A549 (cell line): ENCODE measurements around the gene TNIP3. TPM values are rescaled to one million over a fixed set of nuclear protein-coding genes. Genes with fewer than 3 reads are reported as not detected.

Experiments used
- ATAC-seq, 2 experiments: fragments of 200-7000 bp in 1 of 2; fragments of >200 bp in 1 of 2; cut with Nextera tagmentation in 1 of 2; cut with Tn5 transposase in 1 of 2; 3 replicates each; pipeline versions ENCODE4 v1.8.0 to v1.9.1; 2018 to 2020; ENCODE audit warnings: mild to moderate bottlenecking in 1 of 2, moderate library complexity in 1 of 2
- CTCF ChIA-PET: fragments of 300-600 bp; sonication (Branson Sonifier 250); formaldehyde crosslinking; extraction: SDS; loops from one replicate; lab custom pipeline; 2021; ENCODE audit warnings: antibody characterized with exemption, inconsistent platforms; lab: Yijun Ruan, JAX
- POLR2A ChIA-PET: fragments of 350-600 bp; formaldehyde crosslinking; extraction: SDS; loops from one replicate; lab custom pipeline; 2021; ENCODE audit warnings: antibody characterized with exemption, inconsistent platforms; lab: Yijun Ruan, JAX
- DNase-seq, 2 experiments: peaks; one replicate each; pipeline versions ENCODE4 v3.0.0 to v3.0.0-alpha.2; 2011 to 2016; ENCODE audit warnings: low read depth in 1 of 2, low spot score in 1 of 2
- FAIRE-seq: peaks from 2 replicates; lab custom pipeline; 2011; peaks lifted over from hg19 to GRCh38; lab: Jason Lieb, UNC
- H3K27ac ChIP-seq, 2 experiments: fragments of >200 bp; sonication (Bioruptor Twin); formaldehyde crosslinking; 3 replicates each; pipeline ENCODE4 v1.5.1; 2016 to 2017
- H3K4me1 ChIP-seq: fragments of >200 bp; sonication (Bioruptor Twin); formaldehyde crosslinking; 3 replicates; pipeline ENCODE4 v1.6.1; 2016
- H3K4me2 ChIP-seq: fragments of >200 bp; sonication (Bioruptor Twin); formaldehyde crosslinking; 3 replicates; pipeline ENCODE4 v1.6.1; 2016
- H3K4me3 ChIP-seq: fragments of >200 bp; sonication (Bioruptor Twin); formaldehyde crosslinking; 3 replicates; pipeline ENCODE4 v1.5.1; 2016
- H3K9me3 ChIP-seq: fragments of >200 bp; sonication (Bioruptor Twin); formaldehyde crosslinking; 3 replicates; pipeline ENCODE4 v1.6.1; 2016
- BHLHE40 ChIP-seq: IDR thresholded peaks from 2 replicates; pipeline ENCODE4 v1.6.1; 2012; ENCODE audit warnings: low read depth, low read length, inconsistent platforms
- CBX8 ChIP-seq: fragments of 200-600 bp; sonication (generic); IDR thresholded peaks from 2 replicates; pipeline ENCODE4 v1.6.1; 2016
- CHD4 ChIP-seq: fragments of 200-600 bp; sonication (generic); IDR thresholded peaks from 2 replicates; pipeline ENCODE4 v1.6.1; 2016; ENCODE audit warnings: antibody characterized with exemption, mild to moderate bottlenecking, borderline replicate concordance
- EHF ChIP-seq: fragments of 250-450 bp; sonication (Bioruptor Pico); IDR thresholded peaks from 2 replicates; pipeline ENCODE4 v1.5.0; 2020; ENCODE audit warnings: mild to moderate bottlenecking
- EHMT2 ChIP-seq: fragments of 200-600 bp; sonication (generic); IDR thresholded peaks from 2 replicates; pipeline ENCODE4 v1.6.1; 2016; ENCODE audit warnings: antibody characterized with exemption, low read depth, mild to moderate bottlenecking, moderate library complexity
- FOXS1 ChIP-seq: fragments of 250-450 bp; sonication (Bioruptor Pico); IDR thresholded peaks from 2 replicates; pipeline ENCODE4 v1.5.0; 2020; ENCODE audit warnings: mild to moderate bottlenecking, moderate library complexity
- HEYL ChIP-seq: fragments of 250-450 bp; sonication (Bioruptor Pico); IDR thresholded peaks from 2 replicates; pipeline ENCODE4 v1.8.0; 2021; ENCODE audit warnings: mild to moderate bottlenecking, moderate library complexity
- HOXA7 ChIP-seq: fragments of 250-450 bp; sonication (Bioruptor Pico); IDR thresholded peaks from 2 replicates; pipeline ENCODE4 v1.5.0; 2020; ENCODE audit warnings: mild to moderate bottlenecking, moderate library complexity
- JUN ChIP-seq, 2 experiments: fragments of >200 bp; sonication (Bioruptor Twin); formaldehyde crosslinking; IDR thresholded peaks; 2 replicates in 1 of 2; 3 replicates in 1 of 2; pipeline ENCODE4 v1.6.1; 2016 to 2017
- MAFK ChIP-seq: fragments of 450-650 bp; IDR thresholded peaks from 2 replicates; pipeline ENCODE4 v1.6.1; 2014; ENCODE audit not compliant: partially characterized antibody
- NFE2L2 ChIP-seq: fragments of 150-350 bp; conservative IDR thresholded peaks from 2 replicates; pipeline ENCODE4 v1.6.1; 2014; ENCODE audit warnings: low read length
- PHF8 ChIP-seq: fragments of 200-600 bp; sonication (generic); IDR thresholded peaks from 2 replicates; pipeline ENCODE4 v1.6.1; 2016; ENCODE audit warnings: low read depth, mild to moderate bottlenecking, antibody characterized with exemption, moderate library complexity, borderline replicate concordance
- POLR2AphosphoS2 ChIP-seq: conservative IDR thresholded peaks from 2 replicates; pipeline ENCODE4 v1.6.1; 2012; ENCODE audit warnings: low read length, improper control_type of control experiment, inconsistent platforms
- RARB ChIP-seq: fragments of 250-450 bp; sonication (Bioruptor Pico); IDR thresholded peaks from 2 replicates; pipeline ENCODE4 v1.8.0; 2021; ENCODE audit warnings: mild to moderate bottlenecking, moderate library complexity
- RFX5 ChIP-seq: fragments of 450-650 bp; IDR thresholded peaks from 2 replicates; pipeline ENCODE4 v1.7.1; 2014; ENCODE audit warnings: antibody characterized with exemption, mild to moderate bottlenecking, moderate library complexity
- RNF2 ChIP-seq: fragments of 200-600 bp; sonication (generic); IDR thresholded peaks from 2 replicates; pipeline ENCODE4 v1.6.1; 2016; ENCODE audit warnings: low read depth, mild to moderate bottlenecking, antibody characterized with exemption, moderate library complexity, borderline replicate concordance
- TP53 ChIP-seq: fragments of 250-450 bp; sonication (Bioruptor Pico); IDR thresholded peaks from 2 replicates; pipeline ENCODE4 v1.5.0; 2021; ENCODE audit warnings: mild to moderate bottlenecking, moderate library complexity
- ZNF302 ChIP-seq: fragments of 250-450 bp; sonication (Bioruptor Pico); IDR thresholded peaks from 2 replicates; pipeline ENCODE4 v1.9.0; 2021; ENCODE audit warnings: inconsistent platforms, mild to moderate bottlenecking, moderate library complexity
- polyA plus RNA-seq, 4 experiments: library from polyadenylated mRNA; depleted of rRNA in 3 of 4; stranded (reverse); fragments of >200 nt; fragmentation: RNase III in 1 of 4; extraction: RNeasy Plus Mini Kit Qiagen cat#74134 plus additional on column Dnase treatment in 1 of 4; gene quantifications; 2 replicates in 3 of 4; 3 replicates in 1 of 4; pipeline ENCODE4 v1.2.3, GENCODE V29; 2011 to 2017
- TF ChIP-seq, protein P1 (sequence below): fragments of 250-450 bp; sonication (Bioruptor Pico); IDR thresholded peaks from 2 replicates; pipeline ENCODE4 v1.5.0; 2020; ENCODE audit warnings: low read depth, mild to moderate bottlenecking, moderate library complexity
- TF ChIP-seq, protein P2 (sequence below): fragments of >200 bp; sonication (Bioruptor Twin); formaldehyde crosslinking; IDR thresholded peaks from 2 replicates; pipeline ENCODE4 v1.6.1; 2016
- TF ChIP-seq, protein P3 (sequence below): IDR thresholded peaks from 2 replicates; pipeline ENCODE4 v1.6.1; 2012; ENCODE audit warnings: low read depth, borderline replicate concordance
- TF ChIP-seq, protein P4 (sequence below): fragments of >200 bp; sonication (Bioruptor Twin); formaldehyde crosslinking; IDR thresholded peaks from 3 replicates; pipeline ENCODE4 v1.5.1; 2016
- TF ChIP-seq, protein P5 (sequence below): fragments of 250-450 bp; sonication (Bioruptor Pico); IDR thresholded peaks from 2 replicates; pipeline ENCODE4 v1.5.0; 2021; ENCODE audit warnings: mild to moderate bottlenecking, moderate library complexity, borderline replicate concordance
- TF ChIP-seq, protein P6 (sequence below): IDR thresholded peaks from 2 replicates; pipeline ENCODE4 v1.6.1; 2012

Gene TNIP3
- polyA plus RNA-seq, 2 of the 4 experiments (the other 2 are of a cell fraction) = 0.46 to 0.58 TPM

DNA sequence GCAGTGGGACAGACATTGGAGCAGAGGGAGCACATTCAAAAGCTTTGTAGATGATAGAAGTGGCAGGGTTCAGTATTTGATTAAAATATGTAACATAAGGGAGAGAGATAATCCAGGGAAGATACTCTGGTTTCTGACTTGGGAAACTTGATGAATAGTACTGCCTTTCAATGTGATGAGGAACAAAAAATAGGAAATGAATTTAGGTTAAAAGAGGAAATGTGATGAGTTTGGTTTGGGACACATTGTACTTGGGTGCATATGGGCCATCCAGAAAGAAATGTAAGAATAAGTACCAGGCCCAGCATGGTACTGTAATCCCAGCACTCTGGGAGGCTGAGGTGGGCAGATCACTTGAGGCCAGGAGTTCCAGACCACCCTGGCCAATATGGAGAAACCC is 70.9 kb downstream of the TNIP3 start:
- Histone ChIP-seq H3K4me2 (no peak overlapping the region), H3K9me3 (no peaks in the 10 kb centered on the region), H3K4me3 (no peak overlapping the region), H3K27ac (no peak overlapping the region), H3K4me1 (no peaks in the 10 kb centered on the region)
- TF ChIP-seq, protein P1, sequence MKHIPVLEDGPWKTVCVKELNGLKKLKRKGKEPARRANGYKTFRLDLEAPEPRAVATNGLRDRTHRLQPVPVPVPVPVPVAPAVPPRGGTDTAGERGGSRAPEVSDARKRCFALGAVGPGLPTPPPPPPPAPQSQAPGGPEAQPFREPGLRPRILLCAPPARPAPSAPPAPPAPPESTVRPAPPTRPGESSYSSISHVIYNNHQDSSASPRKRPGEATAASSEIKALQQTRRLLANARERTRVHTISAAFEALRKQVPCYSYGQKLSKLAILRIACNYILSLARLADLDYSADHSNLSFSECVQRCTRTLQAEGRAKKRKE = no peak
- no peak for TF ChIP-seq CHD4
- no peak for TF ChIP-seq PHF8
- TF ChIP-seq MAFK = no peak
- no peak for TF ChIP-seq NFE2L2
- TF ChIP-seq JUN (IDR thresholded peaks at IDR 0.05) = no peak
- FAIRE-seq (no peak), ATAC-seq (no peak), DNase-seq (no peak)
- POLR2A ChIA-PET = no interaction called here
- CTCF ChIA-PET = no interaction called here

DNA sequence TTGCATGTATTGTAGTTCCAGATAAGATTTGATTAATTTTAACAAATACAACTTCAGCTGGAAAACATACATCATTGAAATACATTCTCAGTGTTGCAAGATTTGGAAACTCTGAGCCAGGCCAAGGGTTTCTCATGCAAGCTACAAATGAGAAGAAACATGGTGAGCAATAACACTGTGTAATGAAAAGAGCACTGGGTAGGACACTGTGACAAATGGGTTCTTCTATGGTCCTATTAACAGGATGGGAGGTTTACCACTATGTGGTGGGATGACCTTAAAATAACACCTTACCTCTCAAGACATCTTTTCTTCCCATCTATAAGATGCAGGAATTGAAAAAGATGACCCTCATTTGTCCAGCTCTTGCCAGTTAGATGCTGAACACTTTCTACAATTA is 72.2 kb downstream of the TNIP3 start:
- Histone ChIP-seq H3K4me3 (no peak overlapping the region), H3K4me1 (no peaks in the 10 kb centered on the region), H3K27ac (no peak overlapping the region), H3K9me3 (no peaks in the 10 kb centered on the region), H3K4me2 (no peak overlapping the region)
- POLR2A ChIA-PET = no interaction called here
- CTCF ChIA-PET = no interaction called here
- no peak for TF ChIP-seq BHLHE40
- TF ChIP-seq, protein P2, sequence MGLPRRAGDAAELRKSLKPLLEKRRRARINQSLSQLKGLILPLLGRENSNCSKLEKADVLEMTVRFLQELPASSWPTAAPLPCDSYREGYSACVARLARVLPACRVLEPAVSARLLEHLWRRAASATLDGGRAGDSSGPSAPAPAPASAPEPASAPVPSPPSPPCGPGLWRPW = no peak
- TF ChIP-seq, protein P3, sequence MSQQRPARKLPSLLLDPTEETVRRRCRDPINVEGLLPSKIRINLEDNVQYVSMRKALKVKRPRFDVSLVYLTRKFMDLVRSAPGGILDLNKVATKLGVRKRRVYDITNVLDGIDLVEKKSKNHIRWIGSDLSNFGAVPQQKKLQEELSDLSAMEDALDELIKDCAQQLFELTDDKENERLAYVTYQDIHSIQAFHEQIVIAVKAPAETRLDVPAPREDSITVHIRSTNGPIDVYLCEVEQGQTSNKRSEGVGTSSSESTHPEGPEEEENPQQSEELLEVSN = no peak
- no peak for TF ChIP-seq NFE2L2
- TF ChIP-seq CBX8 = no peak
- no peak for TF ChIP-seq ZNF302 (CRISPR knock-in tag)
- TF ChIP-seq POLR2AphosphoS2 = no peak
- TF ChIP-seq RARB (CRISPR knock-in tag) = no peak
- TF ChIP-seq, protein P4, sequence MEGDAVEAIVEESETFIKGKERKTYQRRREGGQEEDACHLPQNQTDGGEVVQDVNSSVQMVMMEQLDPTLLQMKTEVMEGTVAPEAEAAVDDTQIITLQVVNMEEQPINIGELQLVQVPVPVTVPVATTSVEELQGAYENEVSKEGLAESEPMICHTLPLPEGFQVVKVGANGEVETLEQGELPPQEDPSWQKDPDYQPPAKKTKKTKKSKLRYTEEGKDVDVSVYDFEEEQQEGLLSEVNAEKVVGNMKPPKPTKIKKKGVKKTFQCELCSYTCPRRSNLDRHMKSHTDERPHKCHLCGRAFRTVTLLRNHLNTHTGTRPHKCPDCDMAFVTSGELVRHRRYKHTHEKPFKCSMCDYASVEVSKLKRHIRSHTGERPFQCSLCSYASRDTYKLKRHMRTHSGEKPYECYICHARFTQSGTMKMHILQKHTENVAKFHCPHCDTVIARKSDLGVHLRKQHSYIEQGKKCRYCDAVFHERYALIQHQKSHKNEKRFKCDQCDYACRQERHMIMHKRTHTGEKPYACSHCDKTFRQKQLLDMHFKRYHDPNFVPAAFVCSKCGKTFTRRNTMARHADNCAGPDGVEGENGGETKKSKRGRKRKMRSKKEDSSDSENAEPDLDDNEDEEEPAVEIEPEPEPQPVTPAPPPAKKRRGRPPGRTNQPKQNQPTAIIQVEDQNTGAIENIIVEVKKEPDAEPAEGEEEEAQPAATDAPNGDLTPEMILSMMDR = no peak
- TF ChIP-seq EHF (CRISPR knock-in tag) = no peak
- no peak for TF ChIP-seq TP53 (CRISPR knock-in tag)
- no peak for TF ChIP-seq EHMT2
- TF ChIP-seq HEYL (CRISPR knock-in tag) = no peak
- TF ChIP-seq FOXS1 (CRISPR knock-in tag) = no peak
- no peak for TF ChIP-seq RNF2
- TF ChIP-seq, protein P5, sequence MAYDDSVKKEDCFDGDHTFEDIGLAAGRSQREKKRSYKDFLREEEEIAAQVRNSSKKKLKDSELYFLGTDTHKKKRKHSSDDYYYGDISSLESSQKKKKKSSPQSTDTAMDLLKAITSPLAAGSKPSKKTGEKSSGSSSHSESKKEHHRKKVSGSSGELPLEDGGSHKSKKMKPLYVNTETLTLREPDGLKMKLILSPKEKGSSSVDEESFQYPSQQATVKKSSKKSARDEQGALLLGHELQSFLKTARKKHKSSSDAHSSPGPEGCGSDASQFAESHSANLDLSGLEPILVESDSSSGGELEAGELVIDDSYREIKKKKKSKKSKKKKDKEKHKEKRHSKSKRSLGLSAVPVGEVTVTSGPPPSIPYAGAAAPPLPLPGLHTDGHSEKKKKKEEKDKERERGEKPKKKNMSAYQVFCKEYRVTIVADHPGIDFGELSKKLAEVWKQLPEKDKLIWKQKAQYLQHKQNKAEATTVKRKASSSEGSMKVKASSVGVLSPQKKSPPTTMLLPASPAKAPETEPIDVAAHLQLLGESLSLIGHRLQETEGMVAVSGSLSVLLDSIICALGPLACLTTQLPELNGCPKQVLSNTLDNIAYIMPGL (CRISPR knock-in tag) = no peak
- TF ChIP-seq HOXA7 (CRISPR knock-in tag) = no peak
- TF ChIP-seq, protein P6, sequence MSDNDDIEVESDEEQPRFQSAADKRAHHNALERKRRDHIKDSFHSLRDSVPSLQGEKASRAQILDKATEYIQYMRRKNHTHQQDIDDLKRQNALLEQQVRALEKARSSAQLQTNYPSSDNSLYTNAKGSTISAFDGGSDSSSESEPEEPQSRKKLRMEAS = no peak
- TF ChIP-seq RFX5 = no peak
- no peak for DNase-seq
- FAIRE-seq = no peak
- ATAC-seq = no peak
